NCI-H1436 treated with DMSO at 0.1 percent for 48 hours (cell line): ENCODE measurements around the gene XPO4.

Source experiments
- DNase-seq: peaks from one replicate; lab custom pipeline; 2025; lab: John Stamatoyannopoulos, UW

Gene XPO4

GRCh38 chr13:20728579-20729311 is 173.8 kb downstream of the XPO4 start:
- DNase-seq, result no peak

- DNase-seq, result no peak
Observed at GRCh38 chr13:20727856-20728255, 174.7 kb downstream of the XPO4 start.
